ENCODE data around the gene SLC6A17.

Gene SLC6A17

GRCh38 chr1:110176299-110176956 lies 26.1 kb downstream of the SLC6A17 start:
- DNase-seq, result no peak

GRCh38 chr1:110177775-110178174 lies 27.5 kb downstream of the SLC6A17 start:
- no peak for DNase-seq

DNA sequence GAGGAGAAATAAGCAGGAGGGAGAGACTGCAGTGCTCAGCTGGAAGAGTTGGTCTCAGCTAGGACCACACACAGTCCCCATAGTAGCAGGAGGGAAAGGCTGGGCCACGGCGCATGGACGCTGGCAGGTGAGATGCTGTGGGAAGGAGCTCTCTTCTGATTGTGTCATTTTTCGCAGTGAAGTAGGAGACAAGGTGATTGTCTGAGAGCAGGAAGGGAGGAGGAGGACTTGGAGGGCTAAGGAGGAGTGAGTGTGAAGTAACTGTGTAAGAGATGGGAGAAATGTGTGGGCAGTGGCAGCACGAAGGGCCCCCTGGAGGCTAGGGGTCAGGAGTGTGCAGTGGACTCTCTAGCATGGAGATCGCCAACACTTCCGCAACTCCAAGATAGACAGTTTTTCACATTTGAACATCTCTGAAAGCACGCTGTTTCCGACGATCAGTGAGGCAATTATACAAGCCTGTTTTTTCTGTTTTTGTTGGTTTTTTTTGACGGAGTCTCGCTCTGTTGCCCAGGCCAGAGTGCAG lies 33.4 kb downstream of the SLC6A17 start:
- no peak for DNase-seq

GRCh38 chr1:110184446-110184845 lies 34.2 kb downstream of the SLC6A17 start:
- no peak for DNase-seq

GRCh38 chr1:110185181-110185580 lies 34.9 kb downstream of the SLC6A17 start:
- DNase-seq, result no peak

DNA sequence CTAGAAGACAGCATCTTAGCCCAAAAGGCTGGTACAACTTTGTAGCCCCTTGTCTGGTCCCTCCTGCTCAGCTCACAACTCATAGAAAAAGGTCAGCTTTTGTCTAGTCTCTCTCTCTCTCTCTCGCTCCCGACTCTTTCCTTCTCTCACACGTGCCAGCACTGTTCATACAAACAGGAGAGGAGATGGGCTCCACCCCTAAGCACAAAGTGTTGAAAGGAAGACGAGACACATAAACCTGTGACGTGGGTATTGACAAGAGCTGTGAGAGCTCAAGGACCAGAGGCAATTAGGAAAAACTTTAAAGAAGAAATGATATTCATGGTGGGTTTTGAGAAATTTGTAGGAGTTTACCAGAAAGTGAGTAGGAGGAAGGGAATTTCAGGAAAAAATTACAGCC lies 36.3 kb downstream of the SLC6A17 start:
- no peak for DNase-seq

DNA sequence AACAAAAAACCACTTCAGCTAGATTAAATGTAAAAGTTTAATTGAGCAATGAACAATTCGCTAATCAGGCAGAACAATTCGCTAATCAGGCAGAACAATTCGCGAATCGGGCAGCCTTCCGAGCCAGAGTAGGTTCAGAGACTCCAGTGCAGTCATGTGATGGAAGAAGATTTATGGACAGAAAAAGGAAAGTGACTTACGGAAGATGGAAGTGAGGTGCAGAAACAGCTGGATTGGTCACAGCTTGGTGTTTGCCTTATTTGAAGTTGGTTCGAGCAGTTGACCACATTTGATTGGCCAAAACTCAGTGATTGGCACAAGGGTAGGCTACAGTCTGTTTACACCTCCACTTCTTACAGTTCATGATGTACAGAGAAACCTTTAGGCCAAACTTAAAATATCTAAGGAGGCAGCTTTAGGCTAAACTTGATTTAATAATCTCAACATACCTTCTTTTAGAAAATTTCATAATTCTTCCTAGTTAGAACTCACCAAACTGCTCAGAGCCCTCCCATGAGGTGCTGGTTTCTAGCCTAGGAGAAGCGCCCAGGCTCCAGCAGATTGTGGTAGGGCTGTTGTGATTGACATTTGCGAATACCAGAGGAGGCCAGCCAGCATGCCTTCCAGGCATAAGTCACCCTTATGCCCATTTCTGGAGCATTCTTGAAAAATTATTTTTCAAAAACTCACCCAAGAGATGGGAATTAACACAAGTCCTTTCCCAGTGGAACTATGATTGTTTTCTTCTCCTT lies 37.0 kb downstream of the SLC6A17 start:
- no peak for DNase-seq

DNA sequence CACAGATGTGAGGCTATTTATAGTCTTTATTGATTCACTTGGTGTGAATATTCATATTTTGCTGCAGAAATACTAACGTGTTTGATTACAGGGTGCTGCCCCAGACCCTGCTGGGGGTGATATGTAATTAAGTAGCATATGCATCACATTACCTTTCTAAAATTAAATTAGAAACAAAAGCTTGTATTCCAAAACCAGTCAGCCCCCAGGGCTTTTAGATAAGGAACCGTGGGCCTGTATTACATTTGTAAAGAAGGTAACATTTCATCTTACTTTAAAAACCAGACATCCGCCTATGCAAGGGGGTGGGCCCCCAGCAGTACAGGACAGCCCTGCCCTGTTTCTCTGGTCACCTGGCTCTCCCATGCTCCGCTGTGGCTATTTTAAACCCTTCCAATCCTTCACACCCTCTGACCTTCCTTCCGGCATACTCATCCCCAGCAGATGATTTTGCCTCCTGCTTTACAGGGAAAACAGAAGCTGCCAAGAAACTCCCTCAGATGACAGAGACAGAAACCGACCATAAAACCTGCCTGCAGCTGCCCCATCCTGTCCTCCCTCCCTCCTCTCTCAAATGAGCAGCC lies 37.8 kb downstream of the SLC6A17 start:
- DNase-seq, result no peak

DNA sequence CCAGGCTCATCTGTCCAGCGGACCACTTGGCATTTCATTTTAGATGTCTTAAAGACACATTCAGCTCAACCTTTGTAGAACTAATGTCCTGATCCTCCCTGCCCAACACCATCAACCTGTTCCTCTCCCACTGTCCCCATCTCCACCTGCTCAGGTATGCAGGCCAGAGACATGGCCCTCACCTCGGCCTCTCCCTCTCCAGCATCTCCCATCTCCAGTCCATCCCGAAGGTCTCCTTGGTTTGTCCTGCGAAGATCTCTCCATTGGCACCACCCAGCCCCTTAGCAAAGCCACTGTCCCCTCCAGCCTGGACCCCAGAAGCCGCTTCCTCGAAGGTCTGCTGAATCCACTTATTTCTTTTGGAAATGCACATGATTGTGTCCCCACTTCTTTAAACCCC lies 38.9 kb downstream of the SLC6A17 start:
- no peak for DNase-seq

DNA sequence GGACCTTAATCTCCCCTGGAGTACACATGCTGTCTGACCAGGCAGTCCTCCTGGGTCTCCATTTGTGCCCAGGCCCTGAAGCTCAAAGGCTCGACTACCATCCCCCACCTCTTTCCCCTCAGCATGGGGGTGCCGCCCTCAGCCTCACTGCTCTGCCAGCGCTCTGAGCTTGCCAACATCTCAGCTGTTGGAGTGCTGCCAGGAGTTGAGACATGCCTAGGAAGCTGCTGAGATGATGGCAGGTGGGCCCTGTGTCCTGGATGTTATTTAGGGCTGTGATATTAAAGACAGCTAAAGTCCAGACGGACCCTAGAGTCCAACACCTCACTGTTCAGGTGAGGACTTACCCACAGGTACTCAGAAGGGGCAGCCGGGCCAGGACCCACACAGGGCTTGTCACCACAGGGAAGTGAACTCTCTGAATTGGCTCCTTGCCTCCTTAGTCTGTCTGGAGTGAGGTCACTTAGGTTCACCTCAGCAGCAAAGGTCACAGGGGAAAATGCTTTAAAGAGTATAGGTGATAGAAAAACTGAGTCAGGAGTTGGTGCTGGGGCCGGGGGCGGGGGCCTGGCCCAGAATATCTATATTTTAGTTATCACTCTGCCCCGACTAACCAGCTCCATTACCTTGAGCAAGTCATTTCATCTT lies 40.1 kb downstream of the SLC6A17 start:
- no peak for DNase-seq

DNA sequence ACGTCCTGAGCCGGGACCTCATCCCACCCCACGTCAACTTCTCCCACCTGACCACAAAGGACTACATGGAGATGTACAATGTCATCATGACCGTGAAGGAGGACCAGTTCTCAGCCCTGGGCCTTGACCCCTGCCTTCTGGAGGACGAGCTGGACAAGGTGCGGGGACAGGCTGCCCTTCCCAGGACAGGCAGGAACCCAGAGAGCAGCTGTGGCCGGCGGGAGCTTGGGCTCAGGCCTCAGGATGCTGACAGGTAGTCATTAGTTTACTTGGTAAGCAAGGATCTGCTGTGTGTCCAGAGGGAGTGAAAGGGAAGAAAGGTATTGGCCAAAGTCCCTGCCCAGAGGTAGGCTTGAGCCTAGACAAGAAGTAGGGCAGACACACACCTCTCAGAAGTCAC lies 42.2 kb downstream of the SLC6A17 start:
- DNase-seq, result no peak

- DNase-seq, result no peak
Observed at GRCh38 chr1:110195196-110195595, 44.9 kb downstream of the SLC6A17 start.

DNA sequence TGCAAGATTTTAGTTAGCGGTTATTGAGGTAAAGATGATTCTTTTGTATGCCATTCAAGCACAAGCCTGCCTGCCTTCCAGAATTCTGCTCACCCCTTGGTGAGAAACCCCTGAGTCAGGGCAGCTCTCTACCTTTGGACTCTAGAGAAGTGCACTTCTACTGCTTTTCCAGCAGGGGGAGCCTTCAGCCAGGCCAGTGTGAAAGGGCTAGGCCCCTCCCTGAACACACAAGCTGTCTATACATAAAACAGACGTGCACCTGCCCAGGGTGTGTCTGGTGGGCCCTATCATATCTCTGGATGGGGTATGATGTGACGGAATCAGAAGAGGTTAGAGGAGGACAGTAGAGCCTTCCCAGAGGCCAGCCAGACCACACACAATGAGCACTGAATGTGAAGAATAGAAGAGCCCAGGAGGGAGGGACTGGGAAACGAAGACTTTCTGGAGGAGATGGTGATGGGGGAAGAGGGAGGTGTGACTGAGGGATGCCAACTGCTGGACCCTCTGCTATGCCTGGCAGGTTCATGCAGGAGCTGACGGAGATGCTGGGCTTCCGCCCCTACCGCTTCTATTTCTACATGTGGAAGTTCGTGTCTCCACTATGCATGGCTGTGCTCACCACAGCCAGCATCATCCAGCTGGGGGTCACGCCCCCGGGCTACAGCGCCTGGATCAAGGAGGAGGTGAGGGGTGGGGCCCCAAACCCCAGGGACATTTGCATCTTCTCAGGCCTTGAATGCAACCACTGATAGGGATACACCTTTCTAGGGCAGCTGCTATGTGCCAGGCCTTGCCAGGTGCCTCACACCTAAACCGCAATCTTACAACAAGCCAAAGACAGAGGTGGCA lies 46.8 kb downstream of the SLC6A17 start:
- no peak for DNase-seq

DNA sequence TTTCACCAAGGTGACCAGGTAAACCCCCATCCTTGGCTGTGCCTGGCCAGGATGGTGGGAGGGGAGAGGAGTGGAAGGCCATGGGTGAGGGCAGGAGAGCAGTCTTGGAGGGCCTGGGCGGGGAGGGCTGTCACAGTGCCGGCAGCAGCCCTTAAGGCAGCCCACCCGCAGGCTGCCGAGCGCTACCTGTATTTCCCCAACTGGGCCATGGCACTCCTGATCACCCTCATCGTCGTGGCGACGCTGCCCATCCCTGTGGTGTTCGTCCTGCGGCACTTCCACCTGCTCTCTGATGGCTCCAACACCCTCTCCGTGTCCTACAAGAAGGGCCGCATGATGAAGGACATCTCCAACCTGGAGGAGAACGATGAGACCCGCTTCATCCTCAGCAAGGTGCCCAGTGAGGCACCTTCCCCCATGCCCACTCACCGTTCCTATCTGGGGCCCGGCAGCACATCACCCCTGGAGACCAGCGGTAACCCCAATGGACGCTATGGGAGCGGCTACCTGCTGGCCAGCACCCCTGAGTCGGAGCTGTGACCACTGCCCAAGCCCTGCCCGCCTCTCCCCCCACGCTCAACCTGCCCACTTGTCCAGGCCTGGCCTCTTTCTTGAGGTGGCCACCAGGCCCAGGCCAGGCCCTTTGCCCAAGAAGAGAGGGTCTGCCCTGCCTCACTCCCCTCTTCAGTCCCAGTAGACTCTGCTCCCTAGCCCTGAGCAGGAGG lies 47.8 kb downstream of the SLC6A17 start:
- DNase-seq, result no peak

DNA sequence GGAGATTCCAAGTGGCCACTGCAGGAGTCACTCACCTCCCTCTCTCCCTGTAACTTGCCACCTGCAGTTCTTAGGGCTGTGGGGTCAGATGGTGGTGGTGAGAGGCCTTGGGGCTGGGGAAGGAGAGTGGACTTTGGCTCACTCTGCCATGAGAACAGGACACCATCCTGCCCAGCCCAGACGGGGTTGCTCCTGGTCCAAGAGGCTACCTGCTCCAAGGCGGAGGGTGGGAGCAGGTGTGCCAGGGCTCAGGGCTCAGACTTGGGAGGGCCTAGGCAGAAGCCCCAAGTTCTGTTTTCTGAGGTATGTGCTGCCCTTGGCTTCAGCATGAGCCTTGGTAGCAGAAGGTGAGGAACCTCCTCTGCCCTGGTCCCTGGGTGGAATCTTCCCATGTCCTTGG lies 48.5 kb downstream of the SLC6A17 start:
- DNase-seq, result no peak

DNA sequence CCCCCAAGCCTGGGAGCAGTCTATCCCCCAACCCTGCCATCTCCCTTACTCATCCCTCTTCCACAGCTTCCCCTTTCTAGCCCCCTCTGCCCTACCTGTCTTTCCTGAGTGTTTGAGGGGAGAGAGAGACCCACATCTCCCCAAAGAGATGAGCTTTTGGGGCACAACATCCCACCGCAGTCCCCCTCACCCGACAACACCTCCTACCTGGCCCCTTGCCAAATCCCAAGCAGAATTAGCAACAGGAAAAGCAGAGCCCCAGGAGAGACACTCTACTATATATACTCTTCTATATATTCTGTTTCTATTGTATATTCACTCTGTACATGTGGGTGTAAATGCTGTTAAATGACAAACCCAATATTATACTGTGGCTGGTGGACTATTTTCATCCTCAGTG lies 49.9 kb downstream of the SLC6A17 start:
- no peak for DNase-seq

DNA sequence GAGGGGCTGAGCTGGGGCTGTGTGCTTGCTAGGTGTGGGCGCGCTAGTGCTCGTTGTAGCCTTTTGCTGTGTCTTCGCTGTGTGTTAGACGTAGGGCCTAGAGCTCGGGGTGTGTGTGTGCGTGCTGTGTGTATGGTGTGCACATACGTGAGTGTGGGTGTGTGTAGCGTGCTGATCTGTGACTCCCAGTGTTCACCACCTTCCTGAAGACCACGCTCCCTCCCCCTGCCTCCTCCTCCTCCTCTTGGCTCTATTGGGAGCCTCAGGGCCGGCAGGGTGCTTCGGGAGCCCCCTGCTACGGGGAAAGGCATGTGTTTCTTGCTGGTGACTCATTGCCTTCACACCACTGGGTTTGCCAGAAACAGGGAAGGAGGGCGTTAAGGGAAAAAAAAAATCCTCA lies 50.4 kb downstream of the SLC6A17 start:
- no peak for DNase-seq

DNA sequence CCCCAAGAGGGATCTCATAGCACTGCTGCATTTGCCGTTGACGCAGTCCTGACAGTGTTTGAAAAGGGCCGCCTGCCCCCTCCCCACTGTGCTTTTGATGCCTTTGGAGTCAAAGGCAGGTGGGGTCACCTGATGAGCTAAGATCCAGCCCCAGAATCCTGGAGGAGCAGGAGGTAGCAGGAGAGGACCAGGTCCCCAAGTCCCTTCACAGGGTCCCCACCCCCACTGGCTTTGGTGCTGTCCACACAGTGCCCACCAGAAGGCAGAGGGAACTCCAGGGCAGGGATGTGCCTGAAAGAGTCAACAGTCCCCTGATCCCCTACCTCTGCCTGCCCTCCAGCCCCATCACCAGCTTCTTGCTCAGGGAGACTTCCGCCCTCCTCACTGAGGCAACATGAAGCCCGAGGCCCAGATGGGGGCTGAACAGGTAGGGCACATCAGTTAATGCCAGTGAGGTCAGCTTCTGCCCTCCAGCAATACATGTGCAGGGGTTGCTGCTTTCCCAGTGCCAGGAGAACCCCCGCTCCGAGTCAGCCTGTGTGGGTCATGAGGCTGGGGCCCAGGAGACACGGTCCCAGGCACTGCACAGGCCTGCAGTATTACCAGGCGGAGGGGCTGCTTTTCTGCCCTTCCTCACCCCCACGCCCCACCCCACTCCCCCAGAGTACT lies 51.0 kb downstream of the SLC6A17 start:
- DNase-seq, result no peak

GRCh38 chr1:110203021-110203661 lies 52.8 kb downstream of the SLC6A17 start:
- DNase-seq, result peak; percentile 42

GRCh38 chr1:110205156-110205555 lies 54.9 kb downstream of the SLC6A17 start:
- DNase-seq, result no peak
